Measurements from ENCODE around the gene SPG21.

The SPG21 gene

DNA sequence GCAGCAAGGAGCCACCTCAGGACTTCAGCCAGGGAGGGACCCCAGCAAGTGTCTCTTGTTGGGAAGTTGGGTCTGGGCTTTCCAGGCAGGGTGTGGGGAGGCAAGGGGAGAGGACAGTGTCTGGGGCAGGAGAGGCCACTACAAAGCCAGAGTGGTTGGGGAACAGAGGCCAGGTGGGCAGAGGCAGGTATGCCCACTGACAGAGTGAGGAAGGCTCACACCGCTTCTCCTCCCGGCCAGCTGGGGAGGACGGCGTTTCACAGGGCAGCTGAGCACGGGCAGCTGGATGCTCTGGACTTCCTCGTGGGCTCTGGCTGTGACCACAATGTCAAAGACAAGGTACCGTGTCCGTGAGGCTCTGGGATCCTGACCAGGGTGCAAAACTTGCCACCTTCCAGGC, 63.1 kb downstream of the SPG21 start:
- H3K4me3 ChIP-seq (ENCODE audit: low read depth, low read length): no peak overlapping the region
- in situ Hi-C loops (cut with HindIII; ENCODE audit: low sequenced_read_pairs): loop anchor here (10.0 kb wide), 1 partner anchor 92 kb away; no protein-coding TSS in a partner anchor
- TF ChIP-seq, protein P1, sequence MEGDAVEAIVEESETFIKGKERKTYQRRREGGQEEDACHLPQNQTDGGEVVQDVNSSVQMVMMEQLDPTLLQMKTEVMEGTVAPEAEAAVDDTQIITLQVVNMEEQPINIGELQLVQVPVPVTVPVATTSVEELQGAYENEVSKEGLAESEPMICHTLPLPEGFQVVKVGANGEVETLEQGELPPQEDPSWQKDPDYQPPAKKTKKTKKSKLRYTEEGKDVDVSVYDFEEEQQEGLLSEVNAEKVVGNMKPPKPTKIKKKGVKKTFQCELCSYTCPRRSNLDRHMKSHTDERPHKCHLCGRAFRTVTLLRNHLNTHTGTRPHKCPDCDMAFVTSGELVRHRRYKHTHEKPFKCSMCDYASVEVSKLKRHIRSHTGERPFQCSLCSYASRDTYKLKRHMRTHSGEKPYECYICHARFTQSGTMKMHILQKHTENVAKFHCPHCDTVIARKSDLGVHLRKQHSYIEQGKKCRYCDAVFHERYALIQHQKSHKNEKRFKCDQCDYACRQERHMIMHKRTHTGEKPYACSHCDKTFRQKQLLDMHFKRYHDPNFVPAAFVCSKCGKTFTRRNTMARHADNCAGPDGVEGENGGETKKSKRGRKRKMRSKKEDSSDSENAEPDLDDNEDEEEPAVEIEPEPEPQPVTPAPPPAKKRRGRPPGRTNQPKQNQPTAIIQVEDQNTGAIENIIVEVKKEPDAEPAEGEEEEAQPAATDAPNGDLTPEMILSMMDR (IDR thresholded peaks at IDR 0.05; ENCODE audit: low read depth, low read length, missing control alignments): no peak
- DNase-seq (ENCODE audit: low read depth): no peak

DNA sequence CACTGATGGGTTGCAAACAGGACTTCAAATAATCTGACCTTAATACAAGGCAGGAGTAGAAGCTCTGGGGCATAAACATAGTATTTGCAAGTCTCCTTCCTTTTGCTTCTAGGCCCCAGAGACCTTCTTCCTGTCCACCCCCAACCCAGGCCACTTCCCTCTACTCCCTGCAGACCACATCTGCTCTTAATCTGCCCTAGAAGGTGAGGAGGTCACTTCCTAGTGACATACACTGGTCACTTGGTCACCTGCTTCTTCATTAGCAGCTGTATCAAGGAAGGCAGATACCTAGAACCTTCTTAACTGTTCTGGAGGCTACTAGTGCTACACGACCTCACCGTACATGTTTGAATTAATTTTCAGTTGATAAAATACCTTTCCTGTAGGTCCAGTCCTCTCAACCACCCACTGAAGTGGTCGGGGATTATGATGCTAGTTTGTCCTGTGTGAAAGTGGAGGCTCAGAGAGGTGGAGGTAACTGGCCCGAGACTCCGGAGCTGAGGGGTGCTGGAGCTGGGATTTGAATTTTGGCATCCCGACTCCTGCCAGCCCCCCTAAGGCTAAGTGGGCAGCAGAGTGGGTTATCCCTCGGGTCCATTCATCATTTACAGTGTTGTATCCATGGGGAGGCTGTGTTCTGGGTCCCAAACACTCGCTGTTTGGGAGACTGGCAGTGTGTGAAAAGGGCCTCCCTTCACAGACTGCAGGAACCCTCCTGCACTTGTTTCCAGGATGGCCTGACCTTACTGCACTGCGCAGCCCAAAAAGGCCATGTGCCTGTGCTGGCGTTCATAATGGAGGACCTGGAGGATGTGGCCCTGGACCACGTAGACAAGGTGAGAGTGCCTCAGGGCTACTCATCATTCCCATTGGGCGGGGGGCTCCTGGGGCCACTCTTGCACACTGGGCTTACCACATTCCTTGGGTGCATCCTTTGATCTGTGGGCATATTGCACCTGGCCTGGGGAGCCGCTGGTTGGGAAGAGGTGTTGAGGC, 64.1 kb downstream of the SPG21 start:
- in situ Hi-C loops (cut with HindIII; ENCODE audit: low sequenced_read_pairs): loop anchor here (10.0 kb wide), 1 partner anchor 91 kb away; no protein-coding TSS in a partner anchor
- no peak for DNase-seq (ENCODE audit: low read depth)
- no peak overlapping the region for H3K4me3 ChIP-seq (ENCODE audit: low read depth, low read length)
- TF ChIP-seq, protein P1 (IDR thresholded peaks at IDR 0.05; ENCODE audit: low read depth, low read length, missing control alignments): no peak

DNA sequence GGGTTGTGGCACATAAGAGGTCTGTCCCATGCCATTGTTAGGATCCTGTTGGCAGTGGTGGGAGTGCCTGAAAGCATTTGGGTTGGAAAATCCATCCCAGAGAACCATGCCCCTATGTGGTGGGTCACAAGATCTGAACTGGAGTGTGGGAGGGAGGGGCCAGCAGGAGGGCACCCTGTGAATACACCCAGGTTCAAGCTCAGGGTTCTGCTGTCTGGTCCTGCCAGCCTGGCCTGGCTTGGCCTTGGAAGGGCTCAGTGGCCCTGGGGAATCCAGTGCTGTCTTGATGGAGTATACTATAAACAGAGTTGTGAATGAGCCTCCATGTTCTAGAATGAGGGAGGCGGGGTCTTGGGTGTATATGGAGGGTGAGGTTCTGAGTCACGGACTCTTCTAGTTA, 66.2 kb downstream of the SPG21 start:
- in situ Hi-C loops (cut with HindIII; ENCODE audit: low sequenced_read_pairs): loop anchor here (10.0 kb wide), 1 partner anchor 89 kb away; no protein-coding TSS in a partner anchor
- no peak for DNase-seq (ENCODE audit: low read depth)
- no peak overlapping the region for H3K4me3 ChIP-seq (ENCODE audit: low read depth, low read length)
- TF ChIP-seq, protein P1 (IDR thresholded peaks at IDR 0.05; ENCODE audit: low read depth, low read length, missing control alignments): no peak

DNA sequence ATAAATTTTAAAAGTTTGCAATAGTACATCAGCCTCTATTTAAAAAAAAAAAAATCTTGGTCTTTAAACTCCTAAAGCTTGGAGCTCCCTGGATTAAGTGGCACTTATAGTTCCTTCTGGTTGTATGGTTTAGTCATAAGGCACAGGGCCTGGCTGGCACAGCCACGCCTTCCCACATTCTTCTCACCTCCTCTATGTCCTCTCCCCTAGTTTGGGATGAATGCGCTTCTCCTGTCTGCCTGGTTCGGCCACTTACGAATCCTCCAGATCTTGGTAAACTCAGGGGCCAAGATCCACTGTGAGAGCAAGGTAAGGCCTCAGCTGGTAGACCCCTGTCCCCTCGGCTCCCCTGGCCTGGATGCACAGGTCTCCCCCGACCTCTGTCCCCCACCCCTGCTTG, 68.0 kb downstream of the SPG21 start:
- no peak overlapping the region for H3K4me3 ChIP-seq (ENCODE audit: low read depth, low read length)
- in situ Hi-C loops (cut with HindIII; ENCODE audit: low sequenced_read_pairs): loop anchor here (10.0 kb wide), 1 partner anchor 87 kb away; no protein-coding TSS in a partner anchor
- TF ChIP-seq, protein P1 (IDR thresholded peaks at IDR 0.05; ENCODE audit: low read depth, low read length, missing control alignments): no peak
- DNase-seq (ENCODE audit: low read depth): no peak

DNA sequence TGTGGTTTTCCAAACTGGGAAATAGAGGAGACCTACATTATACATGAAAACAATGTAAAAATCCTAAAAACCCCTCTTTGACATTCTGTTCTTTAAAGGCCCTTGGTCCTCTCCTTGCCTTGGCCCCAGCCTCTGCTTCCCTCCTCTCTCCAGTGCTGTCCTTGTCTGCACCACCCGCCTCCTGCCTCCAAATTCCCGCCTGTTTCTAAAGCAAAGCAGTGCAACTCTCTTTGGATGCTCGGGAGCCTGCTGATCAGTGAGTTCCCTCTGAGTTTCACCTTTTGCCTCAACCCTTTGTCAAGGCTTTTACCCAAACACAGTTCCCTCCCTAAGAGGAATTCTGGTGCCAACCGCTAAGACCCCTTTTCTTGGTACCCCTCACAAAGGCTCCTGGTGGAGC, 70.0 kb downstream of the SPG21 start:
- no peak overlapping the region for H3K4me3 ChIP-seq (ENCODE audit: low read depth, low read length)
- in situ Hi-C loops (cut with HindIII; ENCODE audit: low sequenced_read_pairs): loop anchor here (10.0 kb wide), 1 partner anchor 85 kb away; no protein-coding TSS in a partner anchor
- TF ChIP-seq, protein P1 (IDR thresholded peaks at IDR 0.05; ENCODE audit: low read depth, low read length, missing control alignments): no peak
- DNase-seq (ENCODE audit: low read depth): no peak

DNA sequence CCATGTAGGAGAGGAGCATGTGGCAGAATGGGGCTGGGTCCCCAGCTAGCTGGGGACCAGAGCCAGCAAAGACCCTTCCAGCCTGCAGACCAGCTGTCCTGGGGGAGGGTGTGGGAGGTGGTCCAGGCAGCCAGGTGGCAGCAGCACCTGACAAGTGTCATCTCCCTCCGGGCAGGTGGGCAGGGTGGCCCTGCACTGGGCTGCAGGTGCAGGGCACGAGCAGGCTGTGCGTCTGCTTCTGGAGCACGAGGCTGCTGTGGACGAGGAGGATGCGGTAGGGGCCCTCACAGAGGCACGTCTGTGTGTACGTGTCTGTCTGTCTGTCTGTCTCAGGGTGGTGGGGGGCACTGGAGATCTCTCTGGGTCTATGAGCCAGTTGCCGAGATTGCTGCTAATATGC, 72.5 kb downstream of the SPG21 start:
- TF ChIP-seq, protein P1 (IDR thresholded peaks at IDR 0.05; ENCODE audit: low read depth, low read length, missing control alignments): no peak

More for the DNA sequence above, 72.5 kb downstream of the SPG21 start:
- in situ Hi-C loops (cut with HindIII; ENCODE audit: low sequenced_read_pairs): no loop called here
- H3K4me3 ChIP-seq (ENCODE audit: low read depth, low read length): no peak overlapping the region
- DNase-seq (ENCODE audit: low read depth): no peak
